Sigmoid colon (tissue), 7 donors: ENCODE results near the gene EXOSC10. TPM values are rescaled to one million over a fixed set of nuclear protein-coding genes. Genes with fewer than 3 reads are reported as not detected.

Source experiments
- DNase-seq: peaks from one replicate; pipeline ENCODE4 v3.0.0-alpha.2; 2019
- H3K27ac ChIP-seq, 4 donors: fragments of 200-600 bp; sonication (generic); one replicate each; pipeline ENCODE4 v1.5.1; 2016 to 2019; ENCODE audit warnings: mild to moderate bottlenecking in 1 of 4
- H3K27me3 ChIP-seq, 3 donors: fragments of 200-600 bp; sonication (generic); one replicate each; pipeline ENCODE4 v1.5.1; 2019; ENCODE audit warnings: mild to moderate bottlenecking in 1 of 3
- H3K36me3 ChIP-seq, 4 donors: fragments of 200-600 bp; sonication (generic); one replicate each; pipeline ENCODE4 v1.5.1; 2016 to 2019
- H3K4me1 ChIP-seq, 4 donors: fragments of 200-600 bp; sonication (generic); one replicate each; pipeline ENCODE4 v1.5.1; 2017 to 2019
- H3K4me3 ChIP-seq, 4 donors: fragments of 200-600 bp; sonication (generic); one replicate each; pipeline ENCODE4 v1.5.1; 2017 to 2019; ENCODE audit warnings: mild to moderate bottlenecking in 2 of 4, moderate library complexity in 1 of 4
- H3K9me3 ChIP-seq, 4 donors: fragments of 200-600 bp in 3 of 4; sonication (generic) in 3 of 4; one replicate each; pipeline versions ENCODE4 v1.5.1 to v1.6.1; 2013 to 2019
- EP300 ChIP-seq, 4 donors: sonication (generic); formaldehyde crosslinking; IDR thresholded peaks; one replicate each; pipeline ENCODE4 v1.6.1; 2017; ENCODE audit warnings: antibody characterized with exemption in 4 of 4
- POLR2A ChIP-seq, 2 donors: fragments of 450-650 bp; IDR thresholded peaks; one replicate each; pipeline ENCODE4 v1.6.1; 2016; ENCODE audit warnings: antibody characterized with exemption in 2 of 2, mild to moderate bottlenecking in 2 of 2, moderate library complexity in 2 of 2
- POLR2AphosphoS5 ChIP-seq, 4 donors: sonication (generic); formaldehyde crosslinking; IDR thresholded peaks; one replicate each; pipeline ENCODE4 v1.6.1; 2017; ENCODE audit warnings: antibody characterized with exemption in 4 of 4
- WGBS, 2 donors: extraction: QIAGEN DNeasy Blood & Tissue Kit; methylation state at CpG; one replicate each; pipeline ENCODE4 v1.1.7; 2013; 5-methylcytosine and 5-hydroxymethylcytosine counted together
- intact Hi-C: fragments of 100-400 bp; cut with DNase I; formaldehyde crosslinking; loops from one replicate; pipeline ENCODE4 v1.15.1; 2023
- polyA plus RNA-seq, 3 donors: library from polyadenylated mRNA; stranded (reverse); fragments of 200-250 nt; gene quantifications; one replicate each; pipeline ENCODE4 v1.2.3, GENCODE V29; 2013
- total RNA-seq, 4 donors: library from RNA; depleted of rRNA; stranded (reverse); fragments of >200 nt; gene quantifications; one replicate each; pipeline ENCODE4 v1.1.0, GENCODE V29; 2016
- TF ChIP-seq, protein P1 (sequence below), 4 experiments: fragments of 450-650 bp in 3 of 4; fragments of 200-600 bp in 1 of 4; IDR thresholded peaks; one replicate each; pipeline ENCODE4 v1.5.1; 2016 to 2019; ENCODE audit warnings: antibody characterized with exemption in 4 of 4, mild to moderate bottlenecking in 3 of 4, moderate library complexity in 2 of 4
- donor health status: healthy with polysubstance abuse.
- donor health status: Bipolar disorder and iron deficiency.
- donor health status: healthy.

The EXOSC10 gene
- total and polyA plus RNA-seq, 7 donors, result 18.6 to 53.7 (median 38.8) TPM

DNA sequence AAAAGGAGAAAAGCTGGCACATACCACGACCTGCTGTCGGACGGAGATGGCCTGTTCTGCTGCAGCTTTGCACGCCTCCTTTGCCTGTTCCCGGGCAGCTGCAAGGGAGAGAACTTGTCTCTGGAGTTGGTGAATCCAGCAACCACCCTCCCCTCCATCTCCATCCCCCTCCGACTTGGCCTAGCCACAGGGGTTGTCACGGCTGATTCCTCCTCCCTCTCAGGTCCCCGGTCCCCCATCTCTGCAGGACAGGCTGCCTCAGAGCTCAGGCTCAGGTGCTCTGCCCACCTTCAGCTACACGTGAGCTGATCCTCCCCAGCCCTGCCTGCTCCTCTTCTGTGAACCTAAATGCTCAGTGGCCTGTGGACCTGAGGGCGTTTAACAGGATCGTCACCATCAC, 28.8 kb downstream of the EXOSC10 start:
- H3K36me3 ChIP-seq, result peaks cover 52 to 100% (median 81%) of the 10 kb centered on the region in 4 donors
- H3K27ac ChIP-seq, result no peak overlapping the region
- H3K27me3 ChIP-seq, result no peaks in the 10 kb centered on the region
- no peaks in the 10 kb centered on the region for H3K4me1 ChIP-seq
- 73 to 89% methylated on average over 11 of the region's 11 CpGs for WGBS, 2 donors
- no peaks in the 10 kb centered on the region for H3K9me3 ChIP-seq
- intact Hi-C loops, result no loop called here
- peak; percentile 11 for DNase-seq
- TF ChIP-seq, protein P1, sequence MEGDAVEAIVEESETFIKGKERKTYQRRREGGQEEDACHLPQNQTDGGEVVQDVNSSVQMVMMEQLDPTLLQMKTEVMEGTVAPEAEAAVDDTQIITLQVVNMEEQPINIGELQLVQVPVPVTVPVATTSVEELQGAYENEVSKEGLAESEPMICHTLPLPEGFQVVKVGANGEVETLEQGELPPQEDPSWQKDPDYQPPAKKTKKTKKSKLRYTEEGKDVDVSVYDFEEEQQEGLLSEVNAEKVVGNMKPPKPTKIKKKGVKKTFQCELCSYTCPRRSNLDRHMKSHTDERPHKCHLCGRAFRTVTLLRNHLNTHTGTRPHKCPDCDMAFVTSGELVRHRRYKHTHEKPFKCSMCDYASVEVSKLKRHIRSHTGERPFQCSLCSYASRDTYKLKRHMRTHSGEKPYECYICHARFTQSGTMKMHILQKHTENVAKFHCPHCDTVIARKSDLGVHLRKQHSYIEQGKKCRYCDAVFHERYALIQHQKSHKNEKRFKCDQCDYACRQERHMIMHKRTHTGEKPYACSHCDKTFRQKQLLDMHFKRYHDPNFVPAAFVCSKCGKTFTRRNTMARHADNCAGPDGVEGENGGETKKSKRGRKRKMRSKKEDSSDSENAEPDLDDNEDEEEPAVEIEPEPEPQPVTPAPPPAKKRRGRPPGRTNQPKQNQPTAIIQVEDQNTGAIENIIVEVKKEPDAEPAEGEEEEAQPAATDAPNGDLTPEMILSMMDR (IDR thresholded peaks at IDR 0.05), result no peak
- no peak overlapping the region for H3K4me3 ChIP-seq

DNA sequence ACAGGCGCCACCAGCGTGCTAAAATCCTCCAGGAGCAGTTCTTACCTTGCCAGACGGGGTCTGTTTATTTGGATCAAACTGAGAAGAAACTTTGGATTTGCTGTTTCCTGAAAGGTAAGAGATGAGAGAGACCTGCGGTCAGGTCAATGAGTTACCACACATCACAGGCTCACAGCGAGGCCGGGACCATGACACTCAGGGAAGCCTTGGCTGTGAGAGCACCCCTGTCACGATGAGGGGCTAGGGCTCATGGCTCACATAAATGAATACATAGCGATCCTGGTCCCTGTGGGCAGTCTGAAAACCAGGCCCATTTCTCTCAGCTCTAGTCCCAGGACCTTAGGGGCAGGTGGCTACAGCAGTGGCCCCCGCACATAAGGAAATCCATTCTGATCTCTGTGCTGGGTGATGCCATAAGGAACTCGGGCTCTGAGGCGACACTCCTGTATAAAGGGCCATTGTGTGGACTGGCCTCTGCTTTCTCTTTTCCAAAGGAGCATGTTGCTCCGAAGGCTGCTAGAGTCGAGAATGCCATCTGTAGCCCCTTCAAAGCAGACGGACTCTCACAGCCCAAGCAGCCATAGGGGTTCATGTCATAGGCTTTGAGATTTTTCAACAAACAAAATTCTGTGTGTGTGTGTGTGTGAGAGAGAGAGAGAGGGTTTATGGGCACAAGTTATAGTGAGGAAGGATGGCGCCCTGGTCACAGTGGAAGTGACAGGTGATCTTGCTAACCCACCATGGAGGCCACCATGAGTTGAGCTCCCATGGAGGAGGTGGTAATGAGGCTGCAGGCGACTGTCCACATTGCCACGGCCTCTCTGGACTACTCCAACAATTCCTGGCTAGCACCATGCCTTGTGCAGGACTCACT, 30.8 kb downstream of the EXOSC10 start:
- H3K4me3 ChIP-seq, result no peak overlapping the region
- no peaks in the 10 kb centered on the region for H3K9me3 ChIP-seq
- peaks cover 45 to 98% (median 71%) of the 10 kb centered on the region in 4 donors for H3K36me3 ChIP-seq
- intact Hi-C loops, result no loop called here
- DNase-seq, result peak; percentile 37
- H3K27ac ChIP-seq, result no peak overlapping the region
- no peaks in the 10 kb centered on the region for H3K4me1 ChIP-seq
- H3K27me3 ChIP-seq, result no peaks in the 10 kb centered on the region
- TF ChIP-seq POLR2AphosphoS5 (IDR thresholded peaks at IDR 0.05) (no peak), POLR2A (IDR thresholded peaks at IDR 0.05) (no peak), EP300 (IDR thresholded peaks at IDR 0.05) (no peak)
- TF ChIP-seq, protein P1 (IDR thresholded peaks at IDR 0.05), result no peak
- 47 to 81% methylated on average over 17 of the region's 17 CpGs for whole genome bisulfite sequencing, 2 donors

- intact Hi-C loops, result no loop called here
- WGBS, 2 donors, result 63 to 84% methylated on average over 18 of the region's 18 CpGs
- H3K27ac ChIP-seq, result no peak overlapping the region
- no peak overlapping the region for H3K4me3 ChIP-seq
- H3K9me3 ChIP-seq, result no peaks in the 10 kb centered on the region
- peak; percentile 51 for DNase-seq
- no peaks in the 10 kb centered on the region for H3K4me1 ChIP-seq
- H3K36me3 ChIP-seq, result peaks cover 40 to 98% (median 63%) of the 10 kb centered on the region in 4 donors
- TF ChIP-seq POLR2A (IDR thresholded peaks at IDR 0.05), result no peak
- no peak for TF ChIP-seq POLR2AphosphoS5 (IDR thresholded peaks at IDR 0.05)
- TF ChIP-seq EP300 (IDR thresholded peaks at IDR 0.05), result no peak
- TF ChIP-seq, protein P1 (IDR thresholded peaks at IDR 0.05), result no peak
- no peaks in the 10 kb centered on the region for H3K27me3 ChIP-seq
Measured at GRCh38 chr1:11067716-11068599, 31.7 kb downstream of the EXOSC10 start.

- peaks cover 27 to 76% (median 47%) of the 10 kb centered on the region in 4 donors for H3K36me3 ChIP-seq
- H3K27me3 ChIP-seq, result no peaks in the 10 kb centered on the region
- TF ChIP-seq, protein P1 (IDR thresholded peaks at IDR 0.05), result no peak
- TF ChIP-seq EP300 (IDR thresholded peaks at IDR 0.05) (no peak), POLR2AphosphoS5 (IDR thresholded peaks at IDR 0.05) (no peak), POLR2A (IDR thresholded peaks at IDR 0.05) (no peak)
- H3K27ac ChIP-seq, result no peak overlapping the region
- H3K9me3 ChIP-seq, result no peaks in the 10 kb centered on the region
- intact Hi-C loops, result no loop called here
- peaks cover 0 to 13% (median 9%) of the 10 kb centered on the region in 4 donors for H3K4me1 ChIP-seq
- WGBS, 2 donors, result 95 to 97% methylated on average over 1 of the region's 1 CpG
- DNase-seq, result no peak
- H3K4me3 ChIP-seq, result no peak overlapping the region
Measured at GRCh38 chr1:11065796-11066195, 33.9 kb downstream of the EXOSC10 start.
